Endothelial cell of hepatic sinusoid (primary cell): Measurements from ENCODE around the gene PYDC1.

ENCODE experiments used
- in situ Hi-C: cut with HindIII; loops from 2 replicates; pipeline ENCODE4 v1.10.0; 2017; ENCODE audit warnings: low sequenced_read_pairs

Gene PYDC1

GRCh38 chr16:31224092-31224955, 7.4 kb upstream of the PYDC1 start:
- in situ Hi-C loops: loop anchor here (25.0 kb wide), 1 partner anchor 163 kb away; the partner anchor contains the start of gene ITGAD

GRCh38 chr16:31223044-31223443, 6.1 kb upstream of the PYDC1 start:
- in situ Hi-C loops: loop anchor here (25.0 kb wide), 1 partner anchor 164 kb away; the partner anchor contains the start of gene ITGAD

- in situ Hi-C loops: loop anchor here (25.0 kb wide), 1 partner anchor 166 kb away; the partner anchor contains the start of gene ITGAD
Observed at GRCh38 chr16:31221357-31222160, 4.6 kb upstream of the PYDC1 start.

- in situ Hi-C loops: loop anchor here (25.0 kb wide), 1 partner anchor 168 kb away; the partner anchor contains the start of gene ITGAD
Observed at GRCh38 chr16:31219154-31219741, 2.3 kb upstream of the PYDC1 start.

GRCh38 chr16:31217136-31217530, 198 bp upstream of the PYDC1 start:
- in situ Hi-C loops: loop anchor here (25.0 kb wide), 1 partner anchor 170 kb away; the partner anchor contains the start of gene ITGAD

GRCh38 chr16:31215287-31216162, 1.4 kb downstream of the PYDC1 start:
- in situ Hi-C loops: loop anchor here (25.0 kb wide), 1 partner anchor 172 kb away; the partner anchor contains the start of gene ITGAD

DNA sequence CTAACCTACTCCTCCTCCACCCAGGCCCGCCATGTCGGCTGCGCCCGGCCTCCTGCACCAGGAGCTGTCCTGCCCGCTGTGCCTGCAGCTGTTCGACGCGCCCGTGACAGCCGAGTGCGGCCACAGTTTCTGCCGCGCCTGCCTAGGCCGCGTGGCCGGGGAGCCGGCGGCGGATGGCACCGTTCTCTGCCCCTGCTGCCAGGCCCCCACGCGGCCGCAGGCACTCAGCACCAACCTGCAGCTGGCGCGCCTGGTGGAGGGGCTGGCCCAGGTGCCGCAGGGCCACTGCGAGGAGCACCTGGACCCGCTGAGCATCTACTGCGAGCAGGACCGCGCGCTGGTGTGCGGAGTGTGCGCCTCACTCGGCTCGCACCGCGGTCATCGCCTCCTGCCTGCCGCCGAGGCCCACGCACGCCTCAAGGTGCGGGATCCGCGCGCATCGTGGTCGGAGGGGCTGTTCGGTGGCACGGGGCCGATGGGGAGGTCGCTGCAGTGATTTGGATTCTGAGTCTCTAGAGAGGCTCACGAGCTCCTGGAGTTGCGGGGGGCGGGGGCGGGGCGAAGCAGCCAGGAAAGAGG, 2.1 kb downstream of the PYDC1 start:
- in situ Hi-C loops: loop anchor here (25.0 kb wide), 1 partner anchor 173 kb away; the partner anchor contains the start of gene ITGAD

GRCh38 chr16:31213877-31214707, 2.8 kb downstream of the PYDC1 start, which contains the start of gene TRIM72:
TRIM72 (plus strand) TSS chr16:31214119; CDS start chr16:31214739, 620 bp downstream.
- in situ Hi-C loops: loop anchor here (25.0 kb wide), 1 partner anchor 173 kb away; the partner anchor contains the start of gene ITGAD

GRCh38 chr16:31213342-31213741, 3.6 kb downstream of the PYDC1 start:
- in situ Hi-C loops: loop anchor here (25.0 kb wide), 1 partner anchor 174 kb away; the partner anchor contains the start of gene ITGAD

GRCh38 chr16:31206776-31207175, 10.2 kb downstream of the PYDC1 start:
- in situ Hi-C loops: loop anchor here (25.0 kb wide), 1 partner anchor 181 kb away; the partner anchor contains the start of gene ITGAD

DNA sequence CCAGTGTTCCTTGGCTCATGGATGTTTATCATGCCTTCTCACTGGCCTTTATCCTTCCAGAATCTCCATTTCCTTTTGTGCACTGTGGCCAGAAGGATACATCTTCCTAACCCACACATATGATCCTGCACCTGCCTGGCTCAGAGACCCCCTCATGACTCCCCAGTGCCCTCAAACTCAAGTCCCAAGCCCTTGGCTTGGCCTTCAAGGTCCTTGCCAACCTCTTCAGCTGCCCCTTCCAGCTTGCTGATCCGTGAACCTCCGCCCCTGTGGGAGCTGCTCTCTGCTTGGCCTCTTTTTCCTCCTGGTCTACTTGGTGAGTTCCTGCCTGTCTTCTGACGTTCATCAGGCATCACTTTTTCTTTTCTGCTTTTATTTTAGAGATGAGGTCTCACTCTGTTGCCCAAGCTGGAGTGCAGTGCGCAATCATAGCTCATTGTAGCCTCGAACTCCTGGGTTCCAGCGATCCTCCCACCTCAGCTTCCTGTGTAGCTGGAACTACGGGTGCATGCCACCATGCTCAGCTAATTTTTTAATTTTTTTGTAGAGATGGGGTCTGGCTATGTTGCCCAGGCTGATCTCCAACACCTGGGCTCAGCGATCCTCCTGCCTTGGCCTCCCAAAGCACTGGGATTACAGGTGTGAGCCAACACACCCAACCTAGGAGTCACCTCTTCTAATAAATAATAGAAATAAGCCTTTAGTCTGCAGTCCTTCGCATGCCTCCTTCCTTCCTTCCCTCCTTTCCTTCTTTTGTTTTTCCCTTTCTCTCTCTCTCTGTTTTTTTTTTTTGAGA, 11.9 kb downstream of the PYDC1 start:
- in situ Hi-C loops: loop anchor here (25.0 kb wide), 1 partner anchor 182 kb away; the partner anchor contains the start of gene ITGAD

DNA sequence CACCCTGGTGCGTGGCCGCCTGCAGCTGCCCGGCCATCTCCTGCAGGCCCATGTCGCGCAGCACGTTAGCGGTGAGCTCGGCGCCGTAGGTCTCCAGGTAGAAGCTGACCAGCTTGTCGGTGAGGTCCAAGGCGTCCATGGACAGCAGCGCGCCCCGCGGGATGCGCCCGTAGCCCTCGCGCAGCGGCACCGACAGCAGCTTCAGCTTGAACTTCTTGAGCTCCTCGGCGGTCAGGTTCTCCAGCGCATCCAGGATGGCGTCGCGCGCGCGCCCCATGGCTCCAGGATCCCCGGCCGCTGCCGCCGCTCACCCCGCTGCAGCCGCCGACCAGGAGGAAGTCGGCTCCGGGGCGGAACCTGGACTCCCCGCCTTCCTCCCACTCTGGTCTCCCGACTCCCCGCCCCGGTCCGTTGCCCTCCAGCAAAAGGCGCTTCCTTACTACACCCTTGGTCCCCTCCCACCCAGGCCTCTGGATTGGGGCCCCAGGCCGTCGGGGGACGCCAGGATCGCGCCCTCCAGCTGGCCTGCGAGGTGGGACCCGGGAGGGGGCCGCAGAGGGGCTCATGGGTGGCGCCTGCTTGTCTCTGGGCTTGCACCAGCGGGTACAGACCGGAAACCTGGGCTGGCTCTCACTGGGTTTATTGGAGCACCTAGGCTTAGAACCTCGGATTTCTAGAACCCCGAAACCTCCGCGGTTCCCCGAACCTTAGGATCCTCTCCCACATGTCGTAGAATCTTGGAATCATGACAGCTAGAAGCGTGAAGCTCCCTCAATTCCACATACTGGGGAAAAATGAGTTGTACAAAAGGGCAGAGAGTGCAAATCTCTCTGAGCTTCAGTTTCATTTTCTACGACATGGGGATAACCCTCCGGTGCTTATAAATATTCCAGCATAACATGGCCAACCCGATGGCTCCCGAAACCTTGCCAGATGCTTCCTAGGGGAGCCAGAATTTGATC, 14.2 kb downstream of the PYDC1 start, which contains the start of gene PYCARD:
TSS of gene PYCARD (minus strand) at position 347 of the 962 bp plus-strand sequence. CDS start at position 277, 70 bp downstream.
- in situ Hi-C loops: loop anchor here (25.0 kb wide), 1 partner anchor 185 kb away; the partner anchor contains the start of gene ITGAD

DNA sequence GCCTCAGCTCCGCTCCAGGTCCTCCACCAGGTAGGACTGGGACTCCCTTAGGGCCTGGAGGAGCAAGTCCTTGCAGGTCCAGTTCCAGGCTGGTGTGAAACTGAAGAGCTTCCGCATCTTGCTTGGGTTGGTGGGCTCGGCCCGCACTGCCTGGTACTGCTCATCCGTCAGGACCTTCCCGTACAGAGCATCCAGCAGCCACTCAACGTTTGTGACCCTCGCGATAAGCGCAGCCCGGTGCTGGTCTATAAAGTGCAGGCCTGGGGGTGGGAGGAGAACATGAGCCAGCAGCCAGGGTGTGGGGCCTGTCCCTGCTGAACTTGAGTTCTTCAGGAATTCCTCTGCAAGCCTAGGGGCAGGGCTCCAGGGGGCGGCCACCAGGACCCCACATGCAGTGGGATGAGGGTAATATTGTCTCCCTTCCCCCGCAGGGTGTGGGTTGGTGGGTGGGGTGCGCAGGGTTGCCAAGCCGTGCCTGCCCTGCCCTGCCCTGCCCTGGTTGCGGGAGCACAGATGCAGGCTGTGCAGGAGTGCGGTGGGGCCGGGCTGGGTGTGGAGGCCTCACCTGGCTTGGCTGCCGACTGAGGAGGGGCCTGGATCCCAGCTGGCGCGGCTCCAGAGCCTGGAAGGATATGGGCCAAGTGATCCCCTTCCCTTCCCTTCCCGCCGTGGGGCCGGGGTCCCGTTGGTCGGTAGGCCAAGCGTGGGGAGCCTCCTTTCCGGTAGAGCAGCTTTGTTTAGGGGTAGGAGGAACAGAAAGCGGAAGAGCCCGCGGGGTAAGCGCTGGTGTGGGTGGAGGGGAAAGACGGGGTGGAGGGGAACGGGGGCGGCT, 15.1 kb downstream of the PYDC1 start:
- in situ Hi-C loops: loop anchor here (25.0 kb wide), 1 partner anchor 186 kb away; the partner anchor contains the start of gene ITGAD

GRCh38 chr16:31200821-31201568, 15.9 kb downstream of the PYDC1 start:
- in situ Hi-C loops: loop anchor here (25.0 kb wide), 1 partner anchor 186 kb away; the partner anchor contains the start of gene ITGAD
